ENCODE measurements around the gene CHCHD6.
A peak's percentile ranks its signal among the peaks of the same experiment; 100 is the strongest.

Gene CHCHD6

GRCh38 chr3:126704494-126705214, 614 bp downstream of the CHCHD6 start:
- no peak for DNase-seq (ENCODE audit: low spot score)

- no peak for DNase-seq (ENCODE audit: low spot score)
Observed at GRCh38 chr3:126706631-126707030, 2.6 kb downstream of the CHCHD6 start.

- DNase-seq (ENCODE audit: low spot score), result peak; percentile 32
Observed at GRCh38 chr3:126711121-126711760, 7.2 kb downstream of the CHCHD6 start.

GRCh38 chr3:126713199-126713598, 9.2 kb downstream of the CHCHD6 start:
- no peak for DNase-seq (ENCODE audit: low spot score)

- DNase-seq (ENCODE audit: low spot score), result no peak
Observed at GRCh38 chr3:126714276-126714900, 10.3 kb downstream of the CHCHD6 start.

GRCh38 chr3:126714921-126715320, 10.9 kb downstream of the CHCHD6 start:
- no peak for DNase-seq (ENCODE audit: low spot score)

- no peak for DNase-seq (ENCODE audit: low spot score)
Observed at GRCh38 chr3:126715432-126715831, 11.4 kb downstream of the CHCHD6 start.

GRCh38 chr3:126716057-126716456, 12.0 kb downstream of the CHCHD6 start:
- DNase-seq (ENCODE audit: low spot score), result no peak

GRCh38 chr3:126718561-126719445, 14.8 kb downstream of the CHCHD6 start:
- no peak for DNase-seq (ENCODE audit: low spot score)

- no peak for DNase-seq (ENCODE audit: low spot score)
Observed at GRCh38 chr3:126720596-126720995, 16.6 kb downstream of the CHCHD6 start.

GRCh38 chr3:126721246-126721645, 17.2 kb downstream of the CHCHD6 start:
- no peak for DNase-seq (ENCODE audit: low spot score)

- DNase-seq (ENCODE audit: low spot score), result no peak
Observed at GRCh38 chr3:126723237-126723636, 19.2 kb downstream of the CHCHD6 start.

- no peak for DNase-seq (ENCODE audit: low spot score)
Observed at GRCh38 chr3:126723801-126724200, 19.8 kb downstream of the CHCHD6 start.

- no peak for DNase-seq (ENCODE audit: low spot score)
Observed at GRCh38 chr3:126728680-126729079, 24.6 kb downstream of the CHCHD6 start.

- no peak for DNase-seq (ENCODE audit: low spot score)
Observed at GRCh38 chr3:126730376-126730775, 26.3 kb downstream of the CHCHD6 start.

- no peak for DNase-seq (ENCODE audit: low spot score)
Observed at GRCh38 chr3:126731044-126731443, 27.0 kb downstream of the CHCHD6 start.

GRCh38 chr3:126732281-126733060, 28.4 kb downstream of the CHCHD6 start:
- no peak for DNase-seq (ENCODE audit: low spot score)

GRCh38 chr3:126733061-126733430, 29.0 kb downstream of the CHCHD6 start:
- DNase-seq (ENCODE audit: low spot score), result no peak

- DNase-seq (ENCODE audit: low spot score), result no peak
Observed at GRCh38 chr3:126734106-126734723, 30.2 kb downstream of the CHCHD6 start.

- DNase-seq (ENCODE audit: low spot score), result no peak
Observed at GRCh38 chr3:126737527-126737926, 33.5 kb downstream of the CHCHD6 start.

- DNase-seq (ENCODE audit: low spot score), result no peak
Observed at GRCh38 chr3:126742057-126742456, 38.0 kb downstream of the CHCHD6 start.

Measured in hepatic stellate cell (primary cell).